ENCODE results near the gene CCDC149.

DNA sequence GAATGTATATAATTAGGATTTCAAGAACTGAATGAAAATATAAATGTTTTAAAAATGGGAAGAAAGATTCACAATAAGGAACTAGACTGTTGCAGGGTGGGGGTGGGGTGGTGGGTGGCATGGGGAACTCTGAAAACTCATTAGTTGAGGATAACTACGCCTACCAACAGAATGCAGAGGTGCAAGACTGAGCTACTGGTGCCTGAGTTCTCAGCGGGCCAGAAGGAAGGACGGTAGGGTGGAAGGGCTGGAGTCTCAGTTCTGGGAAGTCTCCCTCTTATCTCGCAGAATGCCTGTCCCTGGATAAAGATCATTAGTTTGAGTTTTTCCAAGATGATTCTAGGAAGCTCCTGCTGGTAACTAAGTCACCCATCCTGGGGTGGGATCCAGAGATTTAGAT is 118.8 kb downstream of the CCDC149 start:
- TF ChIP-seq TAF1 (IDR thresholded peaks at IDR 0.05; ENCODE audit: borderline replicate concordance, insufficient read depth, low read length), result no peak
- no peak for TF ChIP-seq SIN3A (IDR thresholded peaks at IDR 0.05; ENCODE audit: borderline replicate concordance, insufficient read depth, low read length)
- no peak for TF ChIP-seq POLR2AphosphoS5 (IDR thresholded peaks at IDR 0.05; ENCODE audit: low read depth, low read length)
